ENCODE measurements around the gene PSMD11. TPM values are rescaled to one million over a fixed set of nuclear protein-coding genes. Genes with fewer than 3 reads are reported as not detected.

Gene PSMD11
- total and polyA plus RNA-seq, 2 of the 13 experiments (the other 11 are each of a cell fraction or from before 2014, with no cell fraction given), result 69.8 to 152 TPM

DNA sequence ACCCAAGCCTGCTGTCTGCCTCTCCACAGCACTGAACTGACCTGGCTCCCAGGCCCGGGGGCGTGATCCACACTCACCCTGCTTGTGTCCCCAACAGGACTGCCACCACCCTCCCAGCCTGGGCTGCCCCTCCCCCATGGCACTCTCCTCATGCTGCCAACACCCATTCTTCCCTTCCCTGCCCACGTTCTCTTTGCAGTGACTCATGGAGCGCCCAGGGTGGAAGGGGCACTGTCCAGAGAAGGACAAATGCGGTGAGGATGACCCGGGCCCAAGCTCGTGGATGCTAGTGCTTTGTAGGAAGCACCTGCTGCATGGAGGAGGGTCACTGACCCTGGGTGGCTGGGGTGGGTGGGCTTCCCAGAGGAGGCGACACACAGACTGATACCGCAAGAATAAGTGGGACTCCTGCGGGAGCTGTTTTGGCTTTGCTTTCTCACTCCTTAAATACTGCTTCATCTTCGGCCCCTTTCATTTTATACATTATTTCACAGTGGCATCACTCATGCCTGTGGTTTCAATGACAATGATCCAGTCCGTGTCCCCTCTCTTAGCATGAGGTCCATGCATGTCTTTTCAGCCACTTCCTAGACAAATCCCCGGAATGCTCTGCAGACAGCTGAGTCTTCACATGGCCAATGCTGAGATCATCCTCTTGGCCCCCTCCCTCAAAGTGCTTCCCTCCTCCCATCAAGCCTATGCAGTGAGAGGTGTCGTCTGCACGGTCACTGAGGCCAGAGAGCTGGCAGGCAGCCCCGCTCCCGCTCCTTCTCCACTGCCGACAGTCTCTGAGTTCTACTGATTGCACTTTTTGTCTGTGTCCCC lies 60.1 kb downstream of the PSMD11 start:
- intact Hi-C loops (cut with micrococcal nuclease; ENCODE audit: unreplicated experiment), result no loop called here
- H3K4me3 ChIP-seq (replicated peaks in 1 of 3; ENCODE audit: insufficient read depth in 1 of 3, low read depth in 2 of 3, low read length in 3 of 3), result no peak overlapping the region
- H3K79me2 ChIP-seq (ENCODE audit: insufficient read depth, low read length), result no peaks in the 10 kb centered on the region
- no TSS peak for BruUV-seq (replicated peaks)
- 86% methylated on average over 15 of the region's 18 CpGs for WGBS (ENCODE audit: low lambda C conversion rate)
- H4K20me1 ChIP-seq (ENCODE audit: insufficient read depth, low read length), result no peaks in the 10 kb centered on the region
- H3K4me2 ChIP-seq (ENCODE audit: low read depth, low read length), result no peak overlapping the region
- no peaks in the 10 kb centered on the region for H3K36me3 ChIP-seq (replicated peaks in 1 of 2; ENCODE audit: control insufficient read depth in 1 of 2, insufficient read depth in 2 of 2, low read length in 2 of 2)
- ATAC-seq (no peak), FAIRE-seq (no peak), DNase-seq (ENCODE audit: low spot score) (no peak)
- peaks cover 16% of the 10 kb centered on the region for H3K4me1 ChIP-seq (ENCODE audit: insufficient read depth, low read length)
- CTCF ChIA-PET (ENCODE audit: low intra/inter-chr PET ratio, low total read pairs), result no interaction called here
- POLR2A ChIA-PET, result no interaction called here
- no peaks in the 10 kb centered on the region for H3K9me3 ChIP-seq (ENCODE audit: low read length)
- in situ Hi-C loops (cut with HindIII; ENCODE audit: extremely low pct_ligation_motif_present, low pct_unique_long_range_greater_than_20kb), result no loop called here
- H3K9ac ChIP-seq (ENCODE audit: insufficient read depth, low read depth, low read length), result no peak overlapping the region
- H3K27me3 ChIP-seq (ENCODE audit: control insufficient read depth in 1 of 2, insufficient read depth in 2 of 2, low read length in 2 of 2), result no peaks in the 10 kb centered on the region
- H2AFZ ChIP-seq (ENCODE audit: low read length), result no peak overlapping the region
- no peak overlapping the region for H3K27ac ChIP-seq (ENCODE audit: extremely low read length, insufficient read depth, low read length)
- TF ChIP-seq RARA (CRISPR knock-in tag; IDR thresholded peaks at IDR 0.05) (no peak), ZNF496 (CRISPR knock-in tag; IDR thresholded peaks at IDR 0.05; ENCODE audit: insufficient replicate concordance) (no peak), SAP130 (CRISPR knock-in tag; IDR thresholded peaks at IDR 0.05; ENCODE audit: low read depth) (no peak), ZNF274 (CRISPR knock-in tag; IDR thresholded peaks at IDR 0.05) (no peak), ZNF331 (CRISPR knock-in tag; IDR thresholded peaks at IDR 0.05) (no peak), DNMT1 (CRISPR knock-in tag; IDR thresholded peaks at IDR 0.05) (no peak), ZNF83 (CRISPR knock-in tag; IDR thresholded peaks at IDR 0.05; ENCODE audit: borderline replicate concordance) (no peak), ZFP41 (CRISPR knock-in tag; IDR thresholded peaks at IDR 0.05; ENCODE audit: borderline replicate concordance) (no peak), PAX8 (CRISPR knock-in tag; IDR thresholded peaks at IDR 0.05; ENCODE audit: borderline replicate concordance) (no peak)
- TF ChIP-seq, protein P1, sequence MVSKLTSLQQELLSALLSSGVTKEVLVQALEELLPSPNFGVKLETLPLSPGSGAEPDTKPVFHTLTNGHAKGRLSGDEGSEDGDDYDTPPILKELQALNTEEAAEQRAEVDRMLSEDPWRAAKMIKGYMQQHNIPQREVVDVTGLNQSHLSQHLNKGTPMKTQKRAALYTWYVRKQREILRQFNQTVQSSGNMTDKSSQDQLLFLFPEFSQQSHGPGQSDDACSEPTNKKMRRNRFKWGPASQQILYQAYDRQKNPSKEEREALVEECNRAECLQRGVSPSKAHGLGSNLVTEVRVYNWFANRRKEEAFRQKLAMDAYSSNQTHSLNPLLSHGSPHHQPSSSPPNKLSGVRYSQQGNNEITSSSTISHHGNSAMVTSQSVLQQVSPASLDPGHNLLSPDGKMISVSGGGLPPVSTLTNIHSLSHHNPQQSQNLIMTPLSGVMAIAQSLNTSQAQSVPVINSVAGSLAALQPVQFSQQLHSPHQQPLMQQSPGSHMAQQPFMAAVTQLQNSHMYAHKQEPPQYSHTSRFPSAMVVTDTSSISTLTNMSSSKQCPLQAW (CRISPR knock-in tag; IDR thresholded peaks at IDR 0.05), result no peak
- TF ChIP-seq, protein P2, sequence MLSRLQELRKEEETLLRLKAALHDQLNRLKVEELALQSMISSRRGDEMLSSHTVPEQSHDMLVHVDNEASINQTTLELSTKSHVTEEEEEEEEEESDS (CRISPR knock-in tag; IDR thresholded peaks at IDR 0.05; ENCODE audit: borderline replicate concordance), result no peak
- TF ChIP-seq, protein P3, sequence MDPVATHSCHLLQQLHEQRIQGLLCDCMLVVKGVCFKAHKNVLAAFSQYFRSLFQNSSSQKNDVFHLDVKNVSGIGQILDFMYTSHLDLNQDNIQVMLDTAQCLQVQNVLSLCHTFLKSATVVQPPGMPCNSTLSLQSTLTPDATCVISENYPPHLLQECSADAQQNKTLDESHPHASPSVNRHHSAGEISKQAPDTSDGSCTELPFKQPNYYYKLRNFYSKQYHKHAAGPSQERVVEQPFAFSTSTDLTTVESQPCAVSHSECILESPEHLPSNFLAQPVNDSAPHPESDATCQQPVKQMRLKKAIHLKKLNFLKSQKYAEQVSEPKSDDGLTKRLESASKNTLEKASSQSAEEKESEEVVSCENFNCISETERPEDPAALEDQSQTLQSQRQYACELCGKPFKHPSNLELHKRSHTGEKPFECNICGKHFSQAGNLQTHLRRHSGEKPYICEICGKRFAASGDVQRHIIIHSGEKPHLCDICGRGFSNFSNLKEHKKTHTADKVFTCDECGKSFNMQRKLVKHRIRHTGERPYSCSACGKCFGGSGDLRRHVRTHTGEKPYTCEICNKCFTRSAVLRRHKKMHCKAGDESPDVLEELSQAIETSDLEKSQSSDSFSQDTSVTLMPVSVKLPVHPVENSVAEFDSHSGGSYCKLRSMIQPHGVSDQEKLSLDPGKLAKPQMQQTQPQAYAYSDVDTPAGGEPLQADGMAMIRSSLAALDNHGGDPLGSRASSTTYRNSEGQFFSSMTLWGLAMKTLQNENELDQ (CRISPR knock-in tag; IDR thresholded peaks at IDR 0.05; ENCODE audit: borderline replicate concordance), result no peak
- TF ChIP-seq, protein P4, sequence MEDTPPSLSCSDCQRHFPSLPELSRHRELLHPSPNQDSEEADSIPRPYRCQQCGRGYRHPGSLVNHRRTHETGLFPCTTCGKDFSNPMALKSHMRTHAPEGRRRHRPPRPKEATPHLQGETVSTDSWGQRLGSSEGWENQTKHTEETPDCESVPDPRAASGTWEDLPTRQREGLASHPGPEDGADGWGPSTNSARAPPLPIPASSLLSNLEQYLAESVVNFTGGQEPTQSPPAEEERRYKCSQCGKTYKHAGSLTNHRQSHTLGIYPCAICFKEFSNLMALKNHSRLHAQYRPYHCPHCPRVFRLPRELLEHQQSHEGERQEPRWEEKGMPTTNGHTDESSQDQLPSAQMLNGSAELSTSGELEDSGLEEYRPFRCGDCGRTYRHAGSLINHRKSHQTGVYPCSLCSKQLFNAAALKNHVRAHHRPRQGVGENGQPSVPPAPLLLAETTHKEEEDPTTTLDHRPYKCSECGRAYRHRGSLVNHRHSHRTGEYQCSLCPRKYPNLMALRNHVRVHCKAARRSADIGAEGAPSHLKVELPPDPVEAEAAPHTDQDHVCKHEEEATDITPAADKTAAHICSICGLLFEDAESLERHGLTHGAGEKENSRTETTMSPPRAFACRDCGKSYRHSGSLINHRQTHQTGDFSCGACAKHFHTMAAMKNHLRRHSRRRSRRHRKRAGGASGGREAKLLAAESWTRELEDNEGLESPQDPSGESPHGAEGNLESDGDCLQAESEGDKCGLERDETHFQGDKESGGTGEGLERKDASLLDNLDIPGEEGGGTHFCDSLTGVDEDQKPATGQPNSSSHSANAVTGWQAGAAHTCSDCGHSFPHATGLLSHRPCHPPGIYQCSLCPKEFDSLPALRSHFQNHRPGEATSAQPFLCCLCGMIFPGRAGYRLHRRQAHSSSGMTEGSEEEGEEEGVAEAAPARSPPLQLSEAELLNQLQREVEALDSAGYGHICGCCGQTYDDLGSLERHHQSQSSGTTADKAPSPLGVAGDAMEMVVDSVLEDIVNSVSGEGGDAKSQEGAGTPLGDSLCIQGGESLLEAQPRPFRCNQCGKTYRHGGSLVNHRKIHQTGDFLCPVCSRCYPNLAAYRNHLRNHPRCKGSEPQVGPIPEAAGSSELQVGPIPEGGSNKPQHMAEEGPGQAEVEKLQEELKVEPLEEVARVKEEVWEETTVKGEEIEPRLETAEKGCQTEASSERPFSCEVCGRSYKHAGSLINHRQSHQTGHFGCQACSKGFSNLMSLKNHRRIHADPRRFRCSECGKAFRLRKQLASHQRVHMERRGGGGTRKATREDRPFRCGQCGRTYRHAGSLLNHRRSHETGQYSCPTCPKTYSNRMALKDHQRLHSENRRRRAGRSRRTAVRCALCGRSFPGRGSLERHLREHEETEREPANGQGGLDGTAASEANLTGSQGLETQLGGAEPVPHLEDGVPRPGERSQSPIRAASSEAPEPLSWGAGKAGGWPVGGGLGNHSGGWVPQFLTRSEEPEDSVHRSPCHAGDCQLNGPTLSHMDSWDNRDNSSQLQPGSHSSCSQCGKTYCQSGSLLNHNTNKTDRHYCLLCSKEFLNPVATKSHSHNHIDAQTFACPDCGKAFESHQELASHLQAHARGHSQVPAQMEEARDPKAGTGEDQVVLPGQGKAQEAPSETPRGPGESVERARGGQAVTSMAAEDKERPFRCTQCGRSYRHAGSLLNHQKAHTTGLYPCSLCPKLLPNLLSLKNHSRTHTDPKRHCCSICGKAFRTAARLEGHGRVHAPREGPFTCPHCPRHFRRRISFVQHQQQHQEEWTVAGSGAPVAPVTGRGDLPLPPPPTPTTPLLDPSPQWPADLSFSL (CRISPR knock-in tag; IDR thresholded peaks at IDR 0.05), result no peak
